Neural crest cell (in vitro differentiated cells): ENCODE data around the gene SLC6A12. TPM values are rescaled to one million over a fixed set of nuclear protein-coding genes. Genes with fewer than 3 reads are reported as not detected.

Experiments used
- DNase-seq: peaks from one replicate; pipeline ENCODE4 v3.0.0; 2021; ENCODE audit warnings: low read depth, mixed read lengths, low spot score
- H3K27ac Mint-ChIP-seq: one replicate; pipeline ENCODE4 v1.8.0; 2021; ENCODE audit warnings: mild to moderate bottlenecking, mixed read lengths; ENCODE audit not compliant: unreplicated experiment
- H3K27me3 Mint-ChIP-seq: 2 replicates; pipeline ENCODE4 v1.8.0; 2021; ENCODE audit warnings: low read depth, mild to moderate bottlenecking, mixed read lengths
- H3K36me3 Mint-ChIP-seq: 2 replicates; pipeline ENCODE4 v1.8.0; 2021; ENCODE audit warnings: low read depth, mild to moderate bottlenecking, mixed read lengths
- H3K4me1 Mint-ChIP-seq: 2 replicates; pipeline ENCODE4 v1.8.0; 2021; ENCODE audit warnings: mixed read lengths
- H3K4me3 Mint-ChIP-seq: one replicate; pipeline ENCODE4 v1.8.0; 2021; ENCODE audit warnings: mild to moderate bottlenecking, mixed read lengths
- H3K9me3 Mint-ChIP-seq: 2 replicates; pipeline ENCODE4 v1.8.0; 2021; ENCODE audit warnings: mixed read lengths
- CTCF ChIP-seq: fragments of 200-600 bp; sonication (generic); conservative IDR thresholded peaks from 2 replicates; pipeline ENCODE4 v1.5.0; 2021; ENCODE audit warnings: antibody characterized with exemption, mild to moderate bottlenecking
- total RNA-seq: library from RNA; stranded (reverse); gene quantifications from 2 replicates; pipeline ENCODE4 v1.2.1, GENCODE V29; 2021

SLC6A12 gene
- total RNA-seq, 1 donor from 2014 or later: 0.47 TPM

- Mint-ChIP-seq H3K27ac (no peak overlapping the region), H3K4me3 (no peak overlapping the region), H3K27me3 (peaks cover 30% of the 10 kb centered on the region), H3K9me3 (no peaks in the 10 kb centered on the region), H3K4me1 (no peaks in the 10 kb centered on the region), H3K36me3 (no peaks in the 10 kb centered on the region)
- DNase-seq: no peak
- TF ChIP-seq CTCF: no peak
Observed at GRCh38 chr12:256958-257357, 43.0 kb upstream of the SLC6A12 start.

GRCh38 chr12:256225-256624, 42.3 kb upstream of the SLC6A12 start:
- no peak for DNase-seq
- TF ChIP-seq CTCF: no peak
- no peaks in the 10 kb centered on the region for H3K9me3 Mint-ChIP-seq
- H3K36me3 Mint-ChIP-seq: no peaks in the 10 kb centered on the region
- no peak overlapping the region for H3K4me3 Mint-ChIP-seq
- H3K4me1 Mint-ChIP-seq: no peaks in the 10 kb centered on the region
- peaks cover 30% of the 10 kb centered on the region for H3K27me3 Mint-ChIP-seq
- H3K27ac Mint-ChIP-seq: no peak overlapping the region

- Mint-ChIP-seq H3K4me3 (no peak overlapping the region), H3K4me1 (no peaks in the 10 kb centered on the region), H3K27me3 (peaks cover 31% of the 10 kb centered on the region), H3K9me3 (peaks cover 1% of the 10 kb centered on the region), H3K36me3 (no peaks in the 10 kb centered on the region), H3K27ac (no peak overlapping the region)
- no peak for DNase-seq
- TF ChIP-seq CTCF: no peak
Observed at GRCh38 chr12:254912-255311, 41.0 kb upstream of the SLC6A12 start.

GRCh38 chr12:254039-254438, 40.1 kb upstream of the SLC6A12 start:
- TF ChIP-seq CTCF: peak; percentile 16
- Mint-ChIP-seq H3K27ac (no peak overlapping the region), H3K27me3 (peaks cover 29% of the 10 kb centered on the region), H3K4me1 (no peaks in the 10 kb centered on the region), H3K4me3 (no peak overlapping the region), H3K36me3 (no peaks in the 10 kb centered on the region), H3K9me3 (peaks cover 2% of the 10 kb centered on the region)
- no peak for DNase-seq

DNA sequence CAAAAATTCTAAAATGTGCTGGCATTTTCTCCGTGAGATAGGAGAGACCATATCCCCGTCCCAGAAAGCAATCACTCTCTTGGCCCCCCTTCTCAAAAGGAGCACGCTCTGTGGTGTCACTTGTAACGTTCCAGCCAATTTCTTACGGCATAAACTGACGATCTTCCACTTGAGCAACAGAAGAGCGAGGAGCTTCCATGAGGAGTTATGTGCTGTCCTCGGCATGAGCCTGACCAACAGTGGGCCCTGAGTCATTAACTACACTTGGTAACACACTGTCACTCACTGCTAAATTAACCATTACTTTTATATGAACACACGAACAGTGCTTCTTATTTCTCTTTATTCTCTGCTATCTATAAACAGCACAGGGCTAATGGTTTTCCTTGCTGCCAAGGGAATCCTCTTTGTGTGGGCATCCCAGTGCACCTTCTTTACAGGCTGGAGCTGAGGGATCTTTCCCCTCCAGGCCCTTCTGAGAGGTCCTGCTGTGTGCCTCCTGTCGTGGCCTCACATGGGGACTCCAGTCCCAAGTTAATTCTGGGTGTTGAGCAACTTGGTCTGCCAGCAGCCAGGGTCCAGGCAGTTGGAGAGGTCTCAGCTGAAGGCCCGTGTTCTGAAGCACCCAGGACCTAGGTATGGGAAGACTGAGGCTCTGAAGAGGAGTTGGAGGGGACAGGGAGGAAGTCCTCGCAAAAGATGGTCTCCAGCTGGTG, 39.3 kb upstream of the SLC6A12 start:
- TF ChIP-seq CTCF: no peak
- no peak overlapping the region for H3K4me3 Mint-ChIP-seq
- no peak overlapping the region for H3K27ac Mint-ChIP-seq

More for the DNA sequence above, 39.3 kb upstream of the SLC6A12 start:
- no peaks in the 10 kb centered on the region for H3K4me1 Mint-ChIP-seq
- no peaks in the 10 kb centered on the region for H3K36me3 Mint-ChIP-seq
- H3K9me3 Mint-ChIP-seq: peaks cover 2% of the 10 kb centered on the region
- DNase-seq: no peak
- H3K27me3 Mint-ChIP-seq: peaks cover 29% of the 10 kb centered on the region
